Fibroblast of skin of scalp (primary cell): Measurements from ENCODE around the gene ANKS1B.
A peak's percentile ranks its signal among the peaks of the same experiment; 100 is the strongest.

ENCODE experiments used
- DNase-seq: peaks from one replicate; pipeline ENCODE4 v3.0.0-alpha.2; 2013

ANKS1B gene

DNA sequence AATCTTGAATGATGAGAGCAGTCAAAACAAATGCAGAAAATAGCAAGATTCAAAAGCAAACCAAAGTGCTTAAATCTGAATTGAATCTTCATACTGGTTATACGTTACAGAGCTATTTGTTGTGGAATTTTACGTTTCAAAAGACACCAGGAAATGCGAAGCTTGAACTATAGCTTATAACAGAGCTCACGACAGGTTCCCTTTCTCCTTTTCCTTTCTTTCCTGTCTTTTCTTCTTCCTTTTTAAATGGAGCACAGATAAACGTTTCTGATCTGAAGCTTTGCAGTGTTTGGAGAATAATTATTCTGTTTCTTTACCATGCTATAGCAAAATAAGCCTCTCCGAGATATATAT is 829.8 kb downstream of the ANKS1B start:
- no peak for DNase-seq

DNA sequence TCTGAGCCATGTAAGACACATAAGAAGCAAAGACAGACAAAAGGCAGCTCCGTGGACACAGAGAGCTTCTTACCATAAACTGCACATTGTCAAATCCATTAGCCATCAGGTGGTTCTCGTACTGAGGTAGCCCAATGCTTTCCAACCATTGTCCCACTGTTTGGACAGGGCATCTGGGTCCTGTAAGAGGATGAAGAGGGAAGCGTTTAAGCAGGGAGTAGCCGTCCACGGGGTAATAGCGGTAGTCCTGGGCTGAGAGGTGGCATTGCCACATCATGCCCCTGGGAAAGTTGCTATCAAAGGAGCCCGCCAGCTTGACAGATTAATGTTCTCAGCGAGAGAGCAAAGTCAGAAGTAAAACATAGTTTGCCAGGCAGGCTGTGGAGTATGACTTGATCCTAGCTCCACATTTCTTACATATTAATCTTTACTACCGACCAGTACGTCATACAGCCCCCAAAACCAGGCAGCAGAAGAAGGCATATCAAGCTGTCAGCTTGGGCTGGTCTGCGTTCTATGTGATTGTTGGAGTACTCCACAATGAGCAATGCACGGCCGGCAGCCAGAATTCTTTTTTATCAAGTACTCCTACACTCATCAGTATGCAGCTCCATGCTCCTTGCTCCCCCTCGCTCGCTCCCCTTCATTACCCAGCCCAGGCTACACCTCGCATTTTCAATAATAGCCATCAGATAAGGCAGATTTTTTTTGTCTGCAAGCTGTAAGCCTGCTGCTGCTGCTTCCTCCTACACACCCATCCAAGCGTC is 830.3 kb downstream of the ANKS1B start:
- no peak for DNase-seq

DNA sequence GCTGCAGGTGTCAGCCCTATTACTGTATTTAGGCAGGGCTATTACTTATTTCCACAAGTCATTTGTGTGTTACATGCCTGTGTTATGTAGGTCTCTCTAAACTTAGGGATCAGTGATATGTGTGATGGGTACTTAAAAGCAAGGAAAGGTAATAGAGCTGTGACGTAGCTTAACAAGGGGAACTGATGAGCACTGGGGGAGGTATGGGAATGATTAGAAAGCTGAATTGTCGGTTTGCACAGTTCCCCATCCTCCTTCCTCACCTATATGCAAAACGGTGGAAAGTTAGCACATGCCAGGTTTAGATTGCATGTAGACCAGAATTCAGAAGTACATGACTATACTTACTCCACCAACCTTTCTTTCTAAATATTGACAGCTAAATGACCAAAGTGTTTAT is 831.4 kb downstream of the ANKS1B start:
- no peak for DNase-seq

DNA sequence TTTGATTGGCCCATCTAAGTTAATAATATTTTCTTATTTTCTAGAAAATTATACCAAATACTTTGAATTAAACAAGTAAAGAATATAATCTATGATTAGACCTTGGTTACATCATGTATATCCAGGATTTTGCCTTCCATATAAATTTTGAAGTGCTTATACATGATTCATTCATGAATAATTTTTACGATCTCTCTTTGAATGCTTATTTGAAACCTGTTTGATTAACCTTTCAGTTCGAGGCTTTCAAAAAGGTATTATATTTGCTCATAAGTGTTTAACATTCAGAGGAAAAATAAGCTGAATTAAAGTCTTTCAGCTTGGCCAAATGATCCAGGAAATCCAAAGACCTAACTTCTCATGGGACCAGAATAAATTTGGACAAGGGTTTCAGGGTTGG is 832.4 kb downstream of the ANKS1B start:
- no peak for DNase-seq

DNA sequence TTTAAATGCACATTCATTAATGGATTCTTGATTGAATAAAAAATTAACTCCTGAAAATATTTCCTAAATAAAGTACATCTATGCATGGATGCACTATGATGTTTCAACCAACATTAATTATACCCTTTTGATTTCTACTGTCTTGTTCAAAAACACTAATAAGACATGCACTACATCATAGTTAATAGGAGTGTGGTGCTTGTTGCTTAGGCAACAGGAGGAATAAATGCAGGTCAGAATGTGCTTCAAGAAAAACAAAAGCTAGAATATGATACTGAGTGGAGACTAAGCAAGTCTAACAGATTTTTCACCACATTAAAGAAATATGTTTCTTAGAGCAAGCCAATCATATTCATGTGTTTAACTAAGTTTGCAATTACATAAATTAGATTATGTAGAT is 833.0 kb downstream of the ANKS1B start:
- DNase-seq = no peak

DNA sequence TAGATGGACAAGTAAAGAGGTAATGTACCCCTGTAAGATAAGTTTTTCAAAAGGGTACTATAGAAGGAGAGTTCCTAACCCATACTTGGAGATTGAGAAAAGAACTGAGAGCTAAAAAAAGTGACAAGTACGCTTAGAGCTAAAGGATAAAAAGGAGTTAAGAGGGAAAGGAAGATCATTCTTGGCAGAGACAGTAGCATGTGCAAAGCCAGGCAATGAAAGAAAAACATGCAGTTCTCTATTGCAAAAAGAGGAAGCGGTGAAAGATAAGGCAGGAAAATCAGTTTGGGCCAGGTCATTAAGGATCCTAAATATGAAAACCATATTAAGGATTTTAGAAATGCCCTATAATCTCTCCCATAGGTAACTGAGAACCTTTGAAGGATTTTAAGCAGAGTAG is 837.6 kb downstream of the ANKS1B start:
- DNase-seq = no peak

DNA sequence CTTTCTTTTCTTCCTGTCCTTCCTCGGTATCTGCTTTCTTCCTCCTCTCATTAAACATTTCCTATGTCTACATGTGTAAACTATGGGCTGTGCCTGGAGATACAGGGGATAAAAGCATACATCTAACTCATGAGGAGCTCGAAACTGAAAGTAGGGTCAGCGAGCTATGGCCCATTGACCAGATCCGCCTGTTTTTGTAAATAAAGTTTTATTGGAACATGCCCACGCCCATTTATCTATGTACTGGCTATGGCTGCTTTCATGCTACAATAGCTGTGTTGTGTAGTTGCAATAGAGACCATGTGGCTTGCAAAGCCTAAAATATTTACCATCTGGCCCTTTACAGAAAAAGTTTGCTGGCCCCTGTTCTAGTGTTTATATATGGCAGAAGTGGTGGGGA is 838.0 kb downstream of the ANKS1B start:
- DNase-seq = no peak

DNA sequence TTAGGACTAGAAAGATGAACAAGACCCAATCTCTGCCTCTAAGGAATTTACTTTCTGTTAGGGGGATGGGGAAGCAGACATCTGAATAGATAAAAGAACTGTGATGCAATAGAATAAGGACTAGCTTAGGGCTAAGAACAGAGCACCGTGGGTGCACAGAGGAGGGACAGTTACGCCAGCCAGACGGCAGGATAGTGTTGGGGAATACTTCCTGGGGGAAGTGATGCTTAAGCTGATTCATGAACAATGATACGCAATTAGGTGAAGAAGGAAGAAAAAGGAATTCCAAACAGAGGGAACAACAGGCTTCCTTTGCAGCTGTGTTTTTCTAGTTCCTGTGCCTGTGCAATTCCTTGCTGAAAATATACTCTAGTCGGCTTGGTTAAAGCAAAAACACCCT is 838.6 kb downstream of the ANKS1B start:
- DNase-seq = no peak

DNA sequence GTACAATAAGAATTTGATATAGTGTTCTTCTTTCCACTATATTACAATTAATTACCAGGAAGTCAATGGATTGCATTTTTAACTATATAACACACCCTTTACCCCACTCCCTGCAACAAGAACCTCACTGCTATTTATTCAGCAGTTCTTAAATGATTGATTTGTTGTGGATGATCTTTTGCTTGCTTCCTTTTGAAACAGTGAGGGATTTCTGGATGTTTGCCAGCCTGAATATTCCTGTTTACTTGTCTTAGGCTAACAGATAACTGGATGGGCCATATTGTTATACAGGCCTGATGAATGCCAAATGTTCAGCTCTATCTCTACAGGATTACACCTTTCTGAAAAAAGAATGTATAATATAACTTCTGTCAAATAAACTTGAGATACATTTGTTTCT is 842.1 kb downstream of the ANKS1B start:
- DNase-seq = no peak

DNA sequence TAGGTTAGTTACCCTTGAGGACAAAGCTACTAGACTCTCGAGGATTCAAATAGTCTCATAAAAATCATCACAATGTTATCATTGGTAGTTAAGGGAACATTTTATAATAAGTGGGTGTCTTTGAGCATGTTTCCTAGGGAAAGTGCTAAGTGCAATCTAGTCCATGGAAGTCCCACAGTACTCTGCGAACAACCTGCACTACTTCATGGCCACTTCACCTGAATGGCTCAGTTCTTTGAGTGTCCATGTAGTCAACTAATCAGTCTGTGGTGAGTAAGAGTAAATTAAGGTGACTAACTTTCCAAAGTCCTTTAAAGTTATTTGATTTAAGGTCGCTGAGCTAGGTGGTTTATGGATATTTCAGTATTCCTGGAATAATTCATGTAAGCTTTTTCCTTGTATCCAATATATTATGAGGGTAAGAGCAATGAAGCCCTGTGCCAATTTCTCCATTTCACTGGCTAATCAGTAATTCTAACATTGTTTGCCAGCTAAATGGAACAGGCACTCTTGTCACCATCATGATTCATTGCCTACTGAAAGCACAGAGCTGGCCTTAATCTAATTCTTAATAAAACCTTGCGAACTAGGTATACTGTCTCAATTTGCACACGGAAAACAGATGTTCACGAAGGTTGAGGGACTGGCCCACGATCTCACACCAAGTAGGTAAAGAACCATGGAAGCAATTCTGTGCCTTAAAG is 844.6 kb downstream of the ANKS1B start:
- DNase-seq = no peak

DNA sequence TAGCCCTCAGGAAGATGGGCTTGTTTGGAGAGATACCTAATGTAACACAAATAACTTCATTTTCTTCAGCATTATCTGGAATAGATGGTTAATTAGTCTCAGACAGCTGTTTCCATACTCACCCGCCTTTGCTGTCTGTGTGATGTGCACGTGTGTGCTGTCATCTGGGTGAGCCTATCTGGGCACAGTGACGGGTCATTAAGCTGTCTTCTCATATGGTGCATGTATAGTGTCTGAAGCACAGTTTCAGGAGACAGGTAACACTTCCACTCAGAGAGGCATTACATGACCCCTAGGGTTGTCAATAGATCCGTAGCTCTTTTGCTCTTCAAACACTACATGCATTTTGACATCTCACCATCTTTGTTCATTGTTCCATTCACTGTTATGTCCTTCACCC is 846.3 kb downstream of the ANKS1B start:
- no peak for DNase-seq

DNA sequence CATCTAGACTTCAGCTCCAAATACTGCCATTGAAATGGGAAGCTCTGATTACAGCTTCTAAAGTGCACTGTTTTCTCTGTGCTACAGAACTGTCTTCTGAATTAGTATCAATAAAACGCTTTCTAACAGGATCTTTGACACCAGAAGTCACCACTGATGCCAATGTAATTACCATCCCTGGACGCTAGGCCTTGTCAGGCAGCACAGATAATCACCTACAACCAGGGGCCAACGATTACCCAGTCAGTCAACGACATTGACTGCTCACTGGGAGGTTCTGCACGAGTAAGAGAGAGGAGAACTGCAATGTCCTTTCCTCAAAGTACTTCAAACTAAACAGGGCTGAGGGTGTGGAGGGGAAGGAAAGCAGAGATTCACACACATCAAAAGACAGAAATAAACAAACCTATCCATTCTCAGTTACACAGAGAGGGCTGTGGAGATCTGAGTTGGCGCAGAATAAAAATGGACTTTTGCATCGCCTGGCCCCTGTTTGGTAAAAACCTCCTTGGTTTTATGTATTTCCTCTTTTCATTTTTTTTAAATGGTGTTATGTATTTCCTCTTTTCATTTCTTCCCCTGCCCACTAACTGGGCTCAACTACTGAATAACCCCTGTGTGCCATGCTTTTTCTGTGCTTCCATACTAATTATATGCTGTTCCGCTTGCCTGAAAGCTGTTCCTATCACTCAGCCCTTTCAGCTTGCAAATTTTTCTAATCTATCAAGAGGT is 847.4 kb downstream of the ANKS1B start:
- DNase-seq = no peak

DNA sequence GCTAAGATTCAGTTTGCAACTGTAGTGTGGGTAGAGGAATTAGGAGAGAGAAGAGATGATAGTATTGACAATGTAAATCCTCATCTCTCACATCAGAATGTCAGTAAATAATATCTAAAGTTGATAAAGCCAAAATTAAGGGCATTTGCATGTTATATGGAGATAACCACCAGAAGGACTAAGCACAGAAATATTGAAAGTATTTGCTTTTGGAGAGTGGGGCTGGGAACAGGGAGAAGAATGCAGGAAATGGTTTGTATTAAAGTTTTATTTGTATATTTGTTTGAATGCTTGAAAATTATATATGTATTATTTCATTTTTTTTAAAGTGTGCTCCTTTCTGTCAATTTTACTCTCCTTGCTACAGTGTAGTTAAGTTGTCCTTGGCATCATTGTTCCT is 848.2 kb downstream of the ANKS1B start:
- peak; percentile 59 for DNase-seq

DNA sequence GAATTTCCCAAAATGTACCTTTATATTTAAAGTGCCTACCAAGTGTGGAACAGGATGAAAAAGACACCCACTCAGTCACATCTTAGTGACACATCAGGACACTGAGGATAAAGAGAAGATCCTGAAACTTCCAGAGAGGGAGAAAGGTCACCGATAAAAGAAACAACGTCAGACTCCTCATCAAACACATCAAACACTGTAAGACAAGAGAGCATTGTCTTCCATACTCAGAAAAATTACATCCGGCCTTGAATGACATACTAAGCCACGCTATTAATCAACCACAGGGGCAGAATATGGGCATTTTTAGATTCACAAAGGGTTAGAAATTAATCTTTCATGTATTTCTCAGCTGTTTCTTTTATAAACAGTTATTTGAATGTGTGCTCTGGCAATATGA is 849.4 kb downstream of the ANKS1B start:
- DNase-seq = no peak

DNA sequence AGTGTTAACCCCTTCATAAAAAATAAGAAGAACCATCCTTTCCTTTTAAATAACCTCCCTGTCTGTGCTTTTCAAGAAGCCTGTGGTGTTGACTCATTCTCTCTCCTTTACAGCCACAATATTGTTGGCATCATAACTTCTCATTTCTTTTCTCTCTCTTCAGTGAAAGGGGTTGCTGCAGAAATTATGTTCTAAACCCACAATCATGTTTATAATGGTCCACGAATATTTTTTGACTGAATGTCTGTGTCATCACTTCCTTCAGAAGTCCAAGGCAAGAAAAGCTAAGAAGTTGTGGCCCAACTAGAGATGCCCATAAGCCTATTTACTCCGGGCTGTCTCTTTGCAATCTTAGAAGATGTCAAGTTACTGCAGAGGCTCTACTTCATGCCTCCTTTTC is 851.3 kb downstream of the ANKS1B start:
- DNase-seq = peak; percentile 60

DNA sequence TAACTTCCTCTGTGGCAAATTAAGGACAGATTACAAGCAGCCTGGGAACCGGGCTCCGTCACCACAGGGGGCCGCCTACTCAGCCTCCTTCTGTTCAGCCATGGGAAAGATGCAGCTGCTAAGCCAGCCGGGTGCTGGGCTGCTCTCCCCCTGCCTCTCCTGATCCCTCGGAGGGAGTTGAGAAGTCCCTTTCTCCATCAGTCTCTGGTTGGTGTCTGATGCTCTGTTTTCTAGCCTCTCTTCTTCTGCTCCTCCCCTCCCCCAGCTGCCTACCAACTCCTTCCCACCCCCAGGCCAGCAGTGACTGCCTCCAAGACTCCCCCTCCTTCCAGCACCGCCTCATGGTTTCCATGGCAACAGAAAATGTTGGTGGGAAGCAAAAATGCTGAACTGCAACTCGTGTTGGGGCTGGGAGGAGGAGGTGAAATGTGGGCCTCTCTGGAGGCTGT is 853.0 kb downstream of the ANKS1B start:
- peak; percentile 87 for DNase-seq

DNA sequence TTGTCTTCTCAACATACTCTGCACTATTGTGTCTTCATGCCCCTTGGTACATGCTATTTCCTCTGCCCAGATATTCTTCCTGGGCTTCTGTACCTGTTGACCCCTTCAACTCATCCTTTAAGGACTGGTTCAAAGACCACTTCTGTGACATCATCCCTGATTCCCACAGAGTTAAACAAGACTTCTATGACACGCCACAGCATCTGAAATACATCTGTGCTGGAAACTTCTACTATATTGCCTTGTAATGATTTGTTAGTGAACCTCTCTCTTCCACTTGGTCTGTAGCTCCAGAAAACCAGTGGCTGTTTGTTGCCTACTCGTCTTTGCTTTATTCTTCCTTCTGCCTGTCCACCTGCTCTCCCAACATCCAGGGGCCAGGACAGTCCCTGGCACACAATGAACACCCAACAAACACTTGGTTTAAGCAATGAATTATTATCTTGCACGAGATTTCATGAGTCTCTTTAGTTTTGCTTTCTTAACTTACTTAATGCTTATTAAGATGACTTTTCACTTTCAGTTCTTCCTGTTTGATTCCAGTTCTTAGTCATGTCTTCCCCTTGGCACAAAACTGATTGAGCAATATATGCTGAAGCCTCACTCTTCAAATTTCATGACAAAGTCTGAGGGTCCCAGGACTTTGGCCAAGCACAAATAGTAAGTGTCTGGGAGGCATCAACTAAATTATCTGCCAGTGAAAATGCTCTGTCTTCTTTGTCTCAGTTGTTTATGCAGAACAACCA is 853.8 kb downstream of the ANKS1B start:
- peak; percentile 64 for DNase-seq

DNA sequence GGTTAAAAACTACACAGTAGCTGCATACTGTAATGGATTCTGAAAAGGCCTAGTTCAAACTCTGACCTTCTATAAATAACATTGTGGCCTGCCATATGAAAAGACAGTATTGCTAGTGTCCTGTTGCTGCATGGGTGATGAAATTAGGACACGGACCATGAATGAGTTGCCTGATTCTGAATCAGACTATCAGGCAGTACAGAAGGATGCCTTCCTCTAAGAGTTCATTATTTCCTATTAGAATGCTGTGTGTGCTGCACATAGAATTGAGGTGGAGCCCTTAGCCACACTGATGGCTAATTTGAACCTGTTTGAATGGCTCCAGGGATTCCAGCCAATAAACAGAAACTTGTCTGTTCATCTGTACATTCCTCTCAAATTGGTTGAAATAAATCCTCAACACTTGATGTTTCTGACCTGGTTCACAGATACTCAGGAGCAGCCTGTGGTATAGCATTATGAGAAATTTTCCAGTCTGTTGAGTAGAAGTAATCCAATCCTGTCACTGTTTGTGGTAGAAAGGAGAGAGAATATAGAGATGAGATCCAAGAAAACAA is 856.4 kb downstream of the ANKS1B start:
- DNase-seq = no peak

DNA sequence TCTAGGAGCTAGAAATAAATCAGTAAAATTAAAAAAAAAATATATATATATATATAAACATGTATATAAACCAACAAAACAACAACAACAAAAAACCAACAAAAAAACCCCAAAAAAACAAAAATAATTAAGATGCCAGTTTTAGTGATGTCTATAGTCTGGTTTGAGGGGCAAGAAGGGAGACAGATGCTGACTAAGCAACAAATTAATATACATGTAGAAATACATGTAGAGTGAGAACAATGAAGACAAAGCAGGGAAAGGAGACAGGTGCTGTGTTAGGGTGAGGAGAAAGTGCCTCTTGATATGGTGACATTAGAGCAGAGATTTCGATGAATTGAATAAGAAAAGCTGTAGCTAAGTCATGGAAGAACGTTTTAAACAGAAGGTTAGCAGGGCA is 861.8 kb downstream of the ANKS1B start:
- DNase-seq = no peak

DNA sequence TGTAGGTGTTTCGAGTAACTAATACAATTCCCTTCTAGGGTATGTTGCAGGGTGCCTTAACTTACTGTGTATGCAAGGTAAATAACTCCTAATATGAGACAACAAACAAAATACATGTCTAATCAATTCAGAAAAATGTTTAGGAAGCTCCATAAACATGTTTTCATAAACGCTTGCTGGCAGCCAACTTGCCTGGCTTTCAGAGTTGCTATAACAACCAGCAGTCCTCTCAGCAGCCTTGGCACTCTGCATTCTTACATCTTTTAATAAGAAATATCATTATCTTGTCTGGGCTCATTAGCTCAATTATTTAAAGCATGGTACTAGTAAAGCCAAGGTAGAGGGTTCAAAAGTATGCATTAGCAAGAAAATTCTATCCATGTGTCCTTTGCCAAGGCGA is 862.2 kb downstream of the ANKS1B start:
- DNase-seq = no peak

DNA sequence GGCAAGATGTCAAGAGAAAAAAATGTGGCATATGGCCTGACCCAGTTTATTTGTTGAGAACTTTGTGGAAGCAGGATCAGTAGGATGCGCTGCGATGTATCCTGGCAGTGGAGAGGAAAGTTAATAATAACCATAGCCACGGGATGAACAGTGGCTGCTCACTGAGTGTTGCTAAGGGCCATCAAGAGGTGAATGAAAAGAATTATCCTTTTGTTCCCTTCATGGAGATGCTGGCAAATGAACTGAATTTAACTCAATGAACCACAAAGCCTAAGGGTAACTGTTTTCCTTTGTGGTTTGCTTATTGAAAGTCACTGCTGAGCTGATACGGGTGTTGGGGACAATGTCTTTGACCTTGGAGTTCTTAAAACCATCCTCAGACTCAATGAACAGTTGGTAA is 863.2 kb downstream of the ANKS1B start:
- DNase-seq = no peak

DNA sequence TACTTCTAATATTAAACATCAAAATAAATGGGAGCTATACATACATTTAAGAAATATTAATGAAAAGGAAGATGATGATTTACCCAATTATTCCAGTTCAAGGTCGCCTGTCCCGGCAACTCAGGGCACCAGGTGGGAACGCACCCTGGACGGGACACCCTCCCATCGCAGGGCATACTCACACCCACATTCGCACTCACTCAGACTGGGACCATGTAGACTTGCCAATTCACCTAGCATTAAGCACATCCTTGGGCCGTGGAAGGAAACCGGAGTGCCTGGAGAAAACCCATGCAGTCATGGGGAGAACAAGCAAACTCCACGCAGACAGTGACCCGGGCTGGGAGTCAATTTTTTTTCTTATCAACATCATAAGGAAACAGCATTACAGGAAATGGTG is 864.8 kb downstream of the ANKS1B start:
- no peak for DNase-seq

DNA sequence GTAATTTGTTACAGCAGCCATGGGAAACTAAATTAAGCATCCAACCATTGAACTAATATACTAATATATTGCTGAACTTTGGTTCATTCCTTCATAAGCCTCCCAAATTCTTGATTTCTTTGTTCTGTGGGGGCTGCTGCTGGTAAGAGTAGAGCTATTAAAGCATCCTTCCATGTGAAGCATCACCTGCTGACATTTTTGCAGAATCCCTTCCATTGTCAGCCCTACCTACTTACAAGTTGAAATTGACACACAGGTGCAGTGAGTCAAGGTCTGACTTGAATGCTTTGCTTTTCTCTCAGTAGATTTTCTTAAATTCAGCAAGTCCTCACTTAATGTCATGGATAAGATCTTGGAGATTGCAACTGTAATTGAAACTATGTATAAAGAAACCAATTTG is 865.3 kb downstream of the ANKS1B start:
- DNase-seq = no peak
